CD4-positive, alpha-beta T cell treated with Interleukin-17A for 1 hour (primary cell): ENCODE data around the gene PRKG1.

Experiments used
- DNase-seq: peaks from one replicate; pipeline ENCODE4 v3.0.0-alpha.2; 2020

The PRKG1 gene

DNA sequence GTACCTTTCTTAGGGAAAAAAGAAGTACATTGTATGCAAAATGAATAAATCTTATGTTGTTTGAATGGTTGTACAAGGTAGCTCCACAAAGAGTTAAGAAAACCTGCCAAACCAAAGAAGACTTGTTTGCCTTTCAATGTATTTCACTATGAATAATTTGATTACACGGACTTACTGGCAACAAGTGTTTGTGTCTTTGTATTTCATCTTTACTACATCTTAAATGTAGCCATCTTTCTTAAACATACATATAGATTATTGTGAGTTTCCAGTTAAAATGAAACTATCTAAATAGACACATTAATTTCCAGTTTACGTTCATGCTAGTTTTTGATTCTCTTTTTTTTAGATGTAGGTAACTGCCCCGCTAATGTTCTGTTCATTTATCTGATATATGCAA, 2.8 kb downstream of the PRKG1 start:
- DNase-seq = no peak

DNA sequence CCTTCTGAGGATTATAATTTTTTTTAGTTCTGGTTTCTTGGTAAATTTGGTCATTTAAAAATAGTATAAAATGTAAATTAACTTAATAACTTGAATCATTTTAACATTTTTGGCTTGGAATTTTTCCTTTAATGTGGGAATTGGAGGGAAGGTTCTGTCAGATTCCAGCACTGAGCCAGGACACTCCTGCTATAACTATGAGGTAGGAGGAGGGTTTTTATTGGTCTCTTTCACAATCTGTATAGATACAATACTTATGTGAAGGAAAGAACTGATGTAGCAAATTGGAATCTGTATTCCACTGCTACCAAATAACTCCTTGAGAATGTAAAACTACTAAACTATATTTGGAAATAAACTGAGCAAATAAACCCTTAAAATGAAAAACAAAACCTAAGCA, 3.2 kb downstream of the PRKG1 start:
- no peak for DNase-seq

DNA sequence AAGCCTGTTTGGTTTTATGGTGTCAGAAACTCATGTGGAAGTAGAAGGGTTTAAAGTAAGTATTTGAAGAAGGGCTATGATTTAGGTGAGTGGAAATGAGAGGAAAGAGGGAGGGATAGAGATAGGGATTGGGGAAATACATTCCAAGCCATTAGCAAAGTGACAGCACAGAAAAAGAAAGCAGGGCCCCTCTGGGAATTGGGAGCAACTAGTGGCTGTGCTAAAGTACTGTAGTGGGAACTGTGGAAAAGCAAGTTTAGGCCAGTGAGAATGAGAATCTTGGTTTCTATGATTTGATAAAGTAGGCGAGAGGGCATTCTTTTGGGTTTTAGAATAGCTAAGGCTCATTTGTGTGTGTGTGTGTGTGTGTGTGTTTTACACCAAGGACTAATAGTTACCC, 5.0 kb downstream of the PRKG1 start:
- no peak for DNase-seq

DNA sequence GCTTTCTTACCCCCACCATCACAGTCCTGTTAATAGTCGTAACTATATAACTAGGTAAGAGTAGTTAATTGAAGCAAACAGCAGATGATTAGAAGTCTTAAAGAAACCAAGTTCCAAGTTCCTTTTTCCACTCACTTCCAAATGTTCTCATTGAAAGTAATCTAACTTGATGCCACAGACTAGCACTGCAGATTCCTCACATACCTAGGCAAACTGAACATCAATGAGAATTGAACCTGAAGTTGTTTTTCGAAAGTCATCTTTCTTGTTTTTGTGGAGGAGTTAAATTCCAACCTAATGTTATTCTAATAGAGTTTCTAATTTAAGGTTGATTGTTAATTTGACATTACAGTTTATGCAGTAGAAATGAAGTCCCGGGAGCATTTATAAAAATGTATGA, 5.5 kb downstream of the PRKG1 start:
- DNase-seq = no peak

DNA sequence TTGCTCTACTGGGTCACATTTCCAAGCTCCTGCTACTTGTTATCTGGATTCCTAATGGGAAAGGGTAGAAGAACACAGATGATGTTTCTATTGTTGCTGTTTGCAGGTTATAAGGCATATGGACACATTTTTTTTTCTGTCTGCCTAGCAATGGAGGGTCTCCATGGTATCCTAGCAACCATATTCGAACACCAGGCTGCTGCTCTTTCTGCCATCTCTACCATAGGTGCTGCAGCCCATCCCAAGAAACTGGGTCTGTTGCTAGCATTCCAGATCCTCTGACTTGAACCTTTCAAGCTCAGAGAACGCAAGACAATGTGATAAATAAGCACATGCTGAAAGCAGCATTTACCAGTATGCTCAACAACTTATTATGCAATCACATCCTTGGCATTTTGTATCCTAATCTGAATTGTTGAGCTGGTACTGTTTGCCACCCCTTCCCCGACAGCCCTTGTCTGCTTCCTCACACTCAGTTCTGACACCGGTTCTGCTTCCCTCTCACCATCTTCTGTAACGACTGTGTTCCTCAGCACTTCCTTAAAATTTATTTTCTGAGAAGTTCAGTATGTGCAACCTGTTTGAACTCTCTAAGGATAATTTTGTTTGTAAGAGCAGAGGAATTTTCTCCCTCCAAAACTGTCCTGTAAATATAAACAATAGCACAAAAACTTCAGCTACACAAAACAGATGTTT, 6.2 kb downstream of the PRKG1 start:
- no peak for DNase-seq

DNA sequence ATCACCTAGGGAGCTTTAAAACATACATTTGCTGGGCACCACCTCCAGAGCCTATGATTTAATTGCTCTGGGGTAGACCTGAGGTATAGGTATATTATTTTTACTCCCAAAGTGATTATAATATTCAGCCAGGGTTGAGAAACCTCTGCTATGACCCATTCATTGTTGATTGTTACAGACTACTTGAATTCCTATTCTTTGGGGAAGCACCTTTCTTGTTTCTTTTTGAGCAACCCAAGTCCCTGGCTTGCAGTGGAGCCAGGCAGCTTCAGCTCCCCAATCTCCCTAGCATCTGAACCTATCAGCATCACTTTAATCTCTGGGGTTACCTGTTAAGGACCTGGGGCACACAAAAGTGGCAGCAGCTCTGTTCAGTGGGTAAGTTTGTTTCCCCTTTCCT, 8.6 kb downstream of the PRKG1 start:
- no peak for DNase-seq

DNA sequence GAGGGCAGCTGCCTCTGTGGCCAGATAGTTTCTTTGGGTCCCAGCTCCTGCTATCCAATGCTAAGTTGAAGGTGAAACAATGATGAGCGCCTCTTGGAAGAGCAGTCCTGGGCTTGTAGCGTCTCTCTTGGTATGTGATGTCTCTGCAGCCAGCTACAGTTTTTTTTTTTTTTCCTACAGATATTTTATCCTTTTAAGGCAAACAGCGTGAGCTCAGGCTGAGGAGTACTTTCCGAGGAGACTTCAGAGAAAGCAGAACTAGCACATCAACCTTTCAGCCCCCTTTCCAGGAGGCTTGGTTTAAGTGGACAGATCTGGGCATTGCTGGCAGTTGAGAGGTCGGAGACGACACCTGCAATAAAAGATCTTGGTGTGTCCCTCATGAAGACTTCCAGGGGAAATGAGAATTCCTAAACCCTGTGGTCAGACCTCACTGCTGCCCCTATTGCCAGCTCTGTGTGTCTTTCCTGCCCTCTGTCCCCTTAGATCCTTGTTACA, 9.1 kb downstream of the PRKG1 start:
- no peak for DNase-seq

DNA sequence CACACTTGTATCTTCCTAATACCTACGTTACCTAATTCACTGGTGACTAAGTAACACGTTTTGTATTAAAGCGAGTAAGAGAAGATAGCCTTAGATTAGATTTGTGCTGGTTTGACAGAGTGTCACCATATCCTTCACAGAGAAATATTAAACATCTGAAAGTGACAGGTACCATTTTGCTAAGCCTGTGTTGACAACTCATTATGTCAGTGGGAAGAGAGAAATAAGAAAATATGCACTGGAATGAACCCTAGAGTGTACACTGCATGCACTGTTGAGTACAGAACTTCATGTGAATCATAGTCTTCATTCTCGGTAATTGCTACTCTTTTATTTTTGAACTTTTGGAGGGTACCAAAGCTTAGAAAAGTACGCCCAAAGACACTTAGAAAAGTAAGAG, 10.9 kb downstream of the PRKG1 start:
- no peak for DNase-seq

DNA sequence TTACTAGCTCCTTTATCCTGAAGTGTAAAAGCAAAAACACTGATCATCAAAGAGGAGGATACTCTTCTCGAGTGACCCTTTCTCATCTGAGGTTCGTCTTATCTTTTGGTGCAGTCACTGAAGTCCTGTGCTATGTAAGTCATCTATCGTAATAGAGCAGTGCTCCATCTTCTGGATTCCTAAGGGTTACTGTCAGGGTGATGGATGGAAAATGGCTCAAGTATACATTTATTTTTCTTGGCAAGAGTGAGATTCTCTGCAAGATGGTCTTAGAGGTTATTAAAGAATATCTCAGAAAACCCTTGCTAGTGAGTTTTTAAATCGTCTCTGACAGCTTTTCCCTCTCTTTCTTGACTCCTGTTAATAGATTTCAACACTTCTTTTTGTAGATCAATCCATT, 12.4 kb downstream of the PRKG1 start:
- no peak for DNase-seq

DNA sequence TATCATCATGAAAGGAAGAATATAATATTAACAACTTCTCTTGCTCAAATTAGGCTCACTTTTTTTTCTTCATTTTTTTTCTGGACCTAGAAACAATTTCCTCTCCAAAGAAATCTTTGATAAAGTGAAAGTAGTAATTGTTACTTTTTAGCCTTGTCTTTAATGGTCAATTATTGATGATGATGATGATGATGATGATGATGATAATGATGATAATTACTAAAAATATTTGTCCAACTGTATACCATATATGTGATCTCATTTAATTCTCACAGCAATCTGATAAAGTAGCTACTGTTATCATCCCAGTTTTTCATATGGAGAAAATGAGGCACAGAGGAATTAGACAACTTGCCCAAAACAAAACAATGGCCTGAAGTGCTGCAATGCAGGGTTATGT, 12.8 kb downstream of the PRKG1 start:
- DNase-seq = no peak

DNA sequence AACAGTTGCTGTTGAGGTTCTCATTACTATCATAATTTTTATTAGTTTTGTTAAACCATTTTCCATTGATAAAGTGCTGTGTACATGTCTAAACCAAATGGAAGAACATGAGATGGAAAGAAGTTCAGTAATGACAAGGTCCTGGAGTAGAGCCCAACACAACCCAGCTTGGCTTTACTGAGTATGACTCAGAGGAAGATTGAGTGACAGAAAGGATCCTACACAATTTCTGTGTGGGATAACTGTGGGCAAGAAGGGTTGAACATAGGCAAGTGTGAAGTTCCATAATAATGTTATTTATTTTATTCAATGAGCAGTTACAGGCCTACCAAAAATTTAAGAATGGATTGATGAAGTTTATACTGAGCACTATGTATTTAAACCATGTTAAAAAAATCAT, 15.9 kb downstream of the PRKG1 start:
- no peak for DNase-seq

DNA sequence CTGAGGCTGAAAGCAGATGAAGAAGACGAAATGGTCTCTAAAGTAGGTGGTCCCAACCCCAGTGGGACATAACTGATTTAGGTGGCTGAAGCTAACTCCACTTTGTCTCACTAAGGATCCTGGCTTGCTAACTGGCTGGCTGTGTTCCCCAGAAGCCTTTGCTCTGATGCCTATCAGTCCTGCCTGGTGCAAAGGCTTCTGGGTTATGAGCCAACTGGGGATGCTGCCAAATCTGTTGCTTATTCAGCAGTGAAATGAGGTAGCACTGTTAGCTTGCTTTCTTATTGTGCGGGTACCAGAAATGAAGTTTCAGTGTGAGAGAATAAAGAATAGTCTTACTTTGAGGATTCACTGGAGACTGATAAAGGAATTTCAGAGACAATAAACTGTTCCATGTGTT, 18.1 kb downstream of the PRKG1 start:
- DNase-seq = no peak

DNA sequence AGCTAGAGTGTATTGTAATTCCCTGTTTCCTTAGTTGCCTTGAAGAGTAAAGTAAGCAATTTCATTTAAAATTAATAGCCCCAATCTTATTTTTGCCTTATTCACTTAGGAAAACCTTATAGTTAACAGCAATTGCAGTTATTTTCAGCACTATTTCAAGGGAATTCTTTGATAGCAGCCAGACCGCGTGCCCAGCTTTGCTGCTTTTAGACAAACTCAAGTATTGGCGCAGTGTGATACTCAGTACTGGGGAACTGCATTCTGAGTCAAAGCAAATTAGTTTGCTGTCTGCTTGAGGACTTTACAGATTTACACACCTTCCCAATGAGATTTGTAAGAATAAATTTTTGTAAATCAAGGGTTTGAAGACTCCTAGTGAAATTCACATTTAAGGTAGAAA, 21.2 kb downstream of the PRKG1 start:
- DNase-seq = no peak

DNA sequence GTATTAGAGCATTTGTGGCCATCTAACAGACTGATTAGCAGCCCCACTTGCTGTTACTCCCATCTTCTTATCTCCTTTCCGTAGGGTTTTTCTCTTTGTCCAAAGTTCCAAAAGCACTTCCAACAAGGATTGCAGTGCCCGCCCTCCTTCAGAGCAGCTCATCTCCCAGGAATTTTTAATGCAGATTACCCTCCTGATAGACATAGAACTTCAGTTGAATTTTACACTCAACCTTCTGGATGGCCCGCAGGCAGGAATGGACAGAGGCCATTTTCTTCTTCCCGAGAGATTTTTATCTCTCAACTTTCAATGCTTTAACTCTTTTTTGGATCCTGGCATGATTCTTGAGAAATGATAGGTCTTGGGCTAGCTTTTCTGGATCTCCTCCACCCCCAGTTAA, 23.3 kb downstream of the PRKG1 start:
- no peak for DNase-seq

DNA sequence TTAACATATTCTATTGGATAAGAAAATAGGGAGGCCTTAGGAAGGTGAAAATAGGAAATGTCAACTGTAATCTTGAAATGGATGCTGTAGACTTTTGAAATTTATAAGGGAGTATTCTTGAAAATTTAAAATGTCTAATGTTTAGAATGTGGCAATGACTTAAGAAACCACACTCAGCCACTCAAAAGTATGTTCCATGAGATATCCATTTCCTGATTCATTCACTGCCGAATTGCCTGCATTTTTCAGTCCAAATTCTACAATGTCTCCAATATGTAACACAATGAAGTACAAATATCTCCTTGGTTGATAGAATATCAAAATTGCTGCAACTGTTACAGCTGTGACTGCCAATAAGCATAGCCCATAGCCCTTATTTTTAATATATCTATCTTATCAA, 25.9 kb downstream of the PRKG1 start:
- DNase-seq = no peak

DNA sequence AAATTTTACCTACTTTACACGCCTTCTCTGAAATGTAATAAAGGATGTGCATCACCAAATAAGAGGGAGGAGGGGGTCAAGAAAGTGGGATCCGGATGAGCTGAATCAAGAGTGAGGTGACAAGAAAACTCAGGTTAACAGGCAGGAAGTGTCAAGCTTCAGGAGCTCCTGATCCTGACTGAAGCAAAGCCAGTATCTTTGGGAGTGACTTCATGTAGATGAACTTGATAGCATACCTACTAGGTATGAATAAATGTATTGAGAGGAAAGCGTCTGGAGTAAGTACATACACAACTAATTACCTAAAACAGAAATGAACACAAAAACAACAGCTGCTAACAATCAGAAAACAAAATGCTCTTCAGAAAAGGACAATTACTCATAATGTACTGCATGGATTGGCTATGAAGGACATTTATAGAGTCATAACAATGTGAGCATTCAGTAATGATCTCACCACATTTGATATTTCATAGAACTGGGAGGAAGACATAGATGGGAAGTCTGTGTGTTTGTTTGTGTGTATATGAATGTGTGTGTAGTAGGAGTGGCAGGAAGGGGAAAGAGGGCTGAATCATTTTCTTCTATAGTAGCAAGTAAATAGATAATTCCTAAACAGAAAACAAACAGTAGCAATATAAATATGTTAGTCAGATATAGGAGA, 29.4 kb downstream of the PRKG1 start:
- no peak for DNase-seq

DNA sequence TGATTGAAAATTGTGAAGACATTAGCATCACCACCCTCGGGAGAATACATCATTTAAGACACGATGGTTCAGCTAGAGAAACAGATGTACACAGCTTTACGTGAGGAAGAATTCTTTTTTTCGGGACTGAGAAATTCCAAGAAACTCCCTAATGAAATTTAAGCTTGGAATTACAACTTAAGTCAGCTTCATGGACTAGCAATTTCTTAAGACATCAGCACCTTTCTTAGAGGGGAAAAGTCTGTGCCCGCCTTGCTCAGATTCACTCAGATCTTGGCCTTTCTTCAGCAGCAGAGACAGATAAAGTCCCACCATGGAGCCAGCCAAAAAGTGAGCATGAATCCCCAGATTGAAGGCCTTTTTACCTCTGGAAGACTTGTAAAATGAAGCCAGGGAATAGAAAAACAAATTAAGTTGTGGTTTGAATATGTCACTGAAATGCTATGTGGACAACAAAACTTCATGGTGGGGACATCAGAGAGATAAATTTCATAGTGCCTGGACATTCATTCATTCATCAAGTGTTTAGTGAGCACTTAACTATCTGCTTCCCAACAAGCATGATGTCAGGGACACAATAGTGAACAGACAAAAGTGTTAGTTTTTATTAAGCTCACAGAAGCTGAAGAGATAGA, 32.1 kb downstream of the PRKG1 start:
- no peak for DNase-seq

DNA sequence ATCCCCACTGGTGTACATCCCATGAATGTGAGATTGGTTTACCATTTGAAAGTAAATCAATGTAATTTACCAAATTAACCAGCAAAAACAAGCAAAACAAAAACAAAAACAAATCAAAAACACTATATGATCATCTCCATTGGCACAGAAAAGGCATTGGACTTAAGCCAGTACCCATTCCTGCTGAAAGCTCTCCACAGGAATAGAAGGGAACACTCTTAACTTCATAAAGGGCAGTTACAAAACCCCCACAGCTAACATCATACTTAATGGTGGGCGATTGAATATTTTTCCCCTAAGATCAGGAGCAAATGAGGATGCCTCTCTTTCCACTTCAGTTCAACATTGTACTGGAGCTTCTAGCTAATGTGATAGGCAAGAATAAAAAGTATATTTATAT, 34.1 kb downstream of the PRKG1 start:
- DNase-seq = no peak

DNA sequence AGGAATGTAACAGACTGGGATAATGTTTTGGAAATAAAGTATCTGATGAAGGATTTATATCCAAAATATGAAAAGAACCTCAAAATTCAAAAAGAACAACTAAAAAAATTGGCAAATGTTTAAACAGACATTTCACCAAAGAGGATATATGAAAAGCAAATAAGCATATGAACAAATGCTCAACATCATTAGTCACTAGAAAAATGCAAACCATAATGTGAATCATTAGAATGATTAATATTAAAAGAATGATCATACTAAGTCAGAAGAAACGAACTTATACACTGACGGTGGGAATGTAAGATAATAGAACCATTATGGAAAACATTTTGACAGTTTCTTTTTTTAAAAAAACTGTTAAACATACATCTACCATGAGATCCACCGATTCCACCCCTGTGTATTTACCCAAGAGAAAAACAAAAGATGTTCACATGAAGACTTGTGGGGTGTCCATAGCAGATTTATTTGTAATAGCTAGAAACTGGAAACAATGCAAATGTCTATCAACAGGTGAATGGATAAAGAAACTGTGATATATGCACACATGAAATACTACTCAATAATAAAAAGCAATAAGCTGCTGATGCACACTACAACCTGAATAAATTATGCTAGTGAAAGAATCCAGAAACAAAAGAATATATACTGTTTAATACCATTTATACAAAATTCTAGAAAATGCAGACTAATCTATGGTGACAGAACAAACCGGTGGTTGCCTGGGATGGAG, 35.7 kb downstream of the PRKG1 start:
- no peak for DNase-seq

DNA sequence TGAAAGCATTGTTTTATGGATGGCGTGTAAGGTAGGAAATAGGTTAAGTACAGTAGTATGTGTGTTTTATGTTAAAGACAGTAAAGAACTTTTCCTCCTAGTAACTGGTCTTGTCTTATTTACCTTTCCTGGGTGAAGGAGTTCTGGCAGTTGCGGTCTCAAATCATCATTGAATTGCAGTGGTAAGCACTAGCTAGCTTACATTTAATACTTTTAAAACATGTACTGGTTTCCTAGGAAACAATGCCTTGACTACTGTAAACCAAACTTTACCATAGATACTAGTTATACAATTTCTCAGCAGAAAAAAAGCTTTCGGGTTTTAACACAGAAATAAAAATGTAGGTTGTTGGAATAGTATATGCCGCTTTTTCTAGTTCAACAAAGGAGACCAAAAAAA, 37.7 kb downstream of the PRKG1 start:
- no peak for DNase-seq

DNA sequence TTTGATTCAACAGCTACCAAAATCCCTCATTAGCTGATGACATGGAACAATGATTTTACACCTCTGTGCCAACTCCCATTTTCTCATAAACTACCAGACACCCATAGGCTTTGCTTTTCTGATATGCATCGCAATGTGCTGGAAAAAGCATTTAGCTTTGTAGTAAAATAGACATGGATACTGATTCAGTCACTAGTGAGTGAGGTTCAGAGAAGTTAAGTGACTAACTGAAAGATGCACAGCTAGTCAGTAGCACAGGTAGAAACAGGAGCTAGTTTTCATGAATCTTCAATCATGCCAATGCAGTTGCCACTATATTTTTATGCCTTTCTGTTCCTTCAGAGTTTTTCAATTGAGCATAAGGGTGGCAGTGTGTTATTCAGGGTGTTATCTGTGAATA, 38.7 kb downstream of the PRKG1 start:
- no peak for DNase-seq

DNA sequence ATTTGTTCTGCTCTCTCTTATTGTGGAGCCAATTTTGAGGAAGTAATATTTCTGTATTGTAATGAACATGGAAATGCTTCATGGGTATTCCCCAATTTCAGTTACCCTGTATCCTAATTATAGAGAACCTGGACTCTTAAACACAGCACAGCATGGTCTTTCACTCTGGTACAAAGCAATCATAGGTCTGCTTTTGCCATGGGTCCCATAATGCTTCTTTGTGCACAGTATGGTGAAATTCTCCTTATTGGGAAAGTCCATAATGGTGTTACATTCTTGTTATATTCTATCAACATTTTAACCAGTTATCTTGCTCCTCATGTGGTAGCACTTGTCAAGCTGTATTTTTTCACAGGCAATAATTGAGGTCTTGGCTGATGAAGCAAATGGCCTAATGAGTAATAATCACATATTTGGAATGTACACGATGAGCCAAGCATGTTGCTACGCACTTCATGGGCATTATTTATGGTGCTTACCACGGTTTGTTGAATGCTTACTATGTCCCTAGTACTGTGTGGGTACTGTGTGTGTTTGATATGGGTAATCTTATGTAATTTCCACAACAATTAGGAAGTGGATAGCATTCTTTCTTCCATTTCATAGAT, 42.9 kb downstream of the PRKG1 start:
- no peak for DNase-seq

DNA sequence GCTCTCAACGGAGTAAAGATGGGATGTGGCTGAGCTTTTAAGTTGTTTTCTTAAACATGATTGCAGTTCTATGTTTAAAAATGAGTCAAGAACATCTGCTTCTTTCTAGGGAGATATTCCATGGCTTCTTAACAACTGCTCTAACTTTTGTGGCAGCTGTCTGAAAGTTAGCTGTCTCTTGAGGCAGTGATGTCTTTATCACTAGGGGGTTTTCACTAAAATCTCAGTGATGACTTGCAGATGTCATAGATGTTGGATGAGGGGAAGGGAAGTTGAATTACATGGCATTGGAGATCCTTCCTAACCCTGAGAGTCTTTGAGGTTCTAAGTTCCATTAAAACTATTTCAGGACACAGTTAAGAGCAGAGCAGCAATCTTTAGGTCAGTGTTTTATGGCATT, 43.5 kb downstream of the PRKG1 start:
- DNase-seq = no peak
